Cardiac muscle cell (in vitro differentiated cells and primary cell): ENCODE results near the gene ADA. TPM values are rescaled to one million over a fixed set of nuclear protein-coding genes. Genes with fewer than 3 reads are reported as not detected.

Experiments used
- DNase-seq, 2 donors: peaks; one replicate each; pipeline versions ENCODE4 v3.0.0 to v3.0.0-alpha.2; 2010 to 2017; ENCODE audit warnings: low read depth in 1 of 2, low spot score in 1 of 2
- H3K27ac ChIP-seq: fragments of 200-600 bp; sonication (generic); 2 replicates; pipeline ENCODE4 v1.5.1; 2016
- H3K27me3 ChIP-seq: fragments of 200-600 bp; sonication (generic); 2 replicates; pipeline ENCODE4 v1.6.0; 2016; ENCODE audit warnings: control low read depth
- H3K36me3 ChIP-seq: fragments of 200-600 bp; sonication (generic); 2 replicates; pipeline ENCODE4 v1.5.1; 2016; ENCODE audit warnings: control low read depth
- H3K4me1 ChIP-seq: fragments of 200-600 bp; sonication (generic); 2 replicates; pipeline ENCODE4 v1.8.1; 2017; ENCODE audit warnings: low read depth, mild to moderate bottlenecking, mixed run types
- H3K4me3 ChIP-seq: fragments of 200-600 bp; sonication (generic); 2 replicates; pipeline ENCODE4 v1.5.1; 2016; ENCODE audit warnings: mild to moderate bottlenecking
- H3K9me3 ChIP-seq: fragments of 200-600 bp; sonication (generic); 2 replicates; pipeline ENCODE4 v1.5.1; 2017; ENCODE audit warnings: low read depth, mild to moderate bottlenecking, control low read depth
- CTCF ChIP-seq: IDR thresholded peaks from 2 replicates; pipeline ENCODE4 v1.5.1; 2012; ENCODE audit warnings: low read depth, mild to moderate bottlenecking, low read length
- polyA plus RNA-seq: library from polyadenylated mRNA; unstranded; fragments of >200 nt; fragmentation: Nextera tagmentation; extraction: Ambion mirVana; gene quantifications from 2 replicates; pipeline ENCODE4 v1.2.1, GENCODE V29; 2016
- total RNA-seq: library from RNA; depleted of rRNA; stranded (reverse); fragments of >200 nt; gene quantifications from 2 replicates; pipeline ENCODE4 v1.2.3, GENCODE V29; 2016

Gene ADA
- total and polyA plus RNA-seq, 2 experiments from 2014 or later: 16.7 to 18.9 TPM

GRCh38 chr20:44629542-44629941 lies 22.0 kb downstream of the ADA start:
- no peak for DNase-seq
- no peaks in the 10 kb centered on the region for H3K9me3 ChIP-seq
- no peaks in the 10 kb centered on the region for H3K4me1 ChIP-seq
- TF ChIP-seq CTCF: no peak
- no peaks in the 10 kb centered on the region for H3K36me3 ChIP-seq
- H3K27me3 ChIP-seq: no peaks in the 10 kb centered on the region
- H3K27ac ChIP-seq: no peak overlapping the region
- H3K4me3 ChIP-seq: no peak overlapping the region

DNA sequence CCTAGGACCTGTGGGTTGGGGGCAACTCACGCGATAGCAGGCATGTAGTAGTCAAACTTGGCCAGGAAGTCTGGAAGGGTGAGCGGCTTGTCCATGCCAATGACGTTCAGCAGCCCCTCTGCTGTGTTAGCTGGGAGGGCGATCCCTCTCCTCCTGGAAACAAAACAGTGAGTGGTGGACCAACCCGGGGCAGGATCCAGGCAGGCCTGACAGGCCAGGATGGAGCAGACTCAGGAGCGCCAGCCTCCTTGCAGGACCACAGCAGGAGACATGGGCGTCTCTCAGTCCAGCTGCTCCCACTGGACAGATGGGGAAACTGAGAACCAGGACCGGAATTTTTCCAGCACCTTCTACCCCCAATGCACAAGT lies 22.5 kb downstream of the ADA start:
- Histone ChIP-seq H3K27me3 (no peaks in the 10 kb centered on the region), H3K4me1 (no peaks in the 10 kb centered on the region), H3K4me3 (no peak overlapping the region), H3K27ac (no peak overlapping the region), H3K36me3 (no peaks in the 10 kb centered on the region), H3K9me3 (no peaks in the 10 kb centered on the region)
- no peak for TF ChIP-seq CTCF
- DNase-seq: no peak

DNA sequence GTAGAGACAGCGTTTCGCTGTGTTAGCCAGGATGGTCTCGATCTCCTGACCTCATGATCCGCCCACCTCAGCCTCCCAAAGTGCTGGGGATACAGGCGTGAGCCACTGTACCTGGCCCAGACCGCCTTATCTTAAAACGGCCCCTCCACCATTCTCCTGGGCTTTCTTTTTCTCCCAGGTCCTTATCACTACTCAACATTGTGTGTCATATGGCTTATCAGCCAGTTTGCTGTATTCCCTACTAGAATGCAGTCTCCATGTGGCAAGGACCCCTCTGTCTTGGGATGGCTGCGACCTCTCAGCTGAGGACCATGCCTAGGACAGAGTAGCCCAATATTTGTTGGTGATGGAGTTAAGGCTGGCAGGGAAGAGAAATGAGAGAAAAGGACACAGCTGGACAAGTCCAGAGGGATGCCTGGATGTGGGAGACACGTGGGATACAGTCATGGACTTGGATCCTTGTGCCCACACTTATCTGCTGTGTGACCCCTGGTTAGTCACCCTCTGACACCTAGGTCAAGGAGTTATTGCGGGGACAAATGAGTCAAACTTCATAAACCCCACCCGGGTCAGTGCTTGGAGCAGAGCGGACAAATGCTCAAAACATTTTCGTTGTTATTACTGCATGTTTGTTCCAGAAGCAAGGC lies 24.0 kb downstream of the ADA start:
- H3K27me3 ChIP-seq: no peaks in the 10 kb centered on the region
- no peaks in the 10 kb centered on the region for H3K36me3 ChIP-seq
- no peaks in the 10 kb centered on the region for H3K4me1 ChIP-seq
- H3K27ac ChIP-seq: no peak overlapping the region
- no peak for TF ChIP-seq CTCF
- no peaks in the 10 kb centered on the region for H3K9me3 ChIP-seq
- no peak overlapping the region for H3K4me3 ChIP-seq
- DNase-seq: no peak

DNA sequence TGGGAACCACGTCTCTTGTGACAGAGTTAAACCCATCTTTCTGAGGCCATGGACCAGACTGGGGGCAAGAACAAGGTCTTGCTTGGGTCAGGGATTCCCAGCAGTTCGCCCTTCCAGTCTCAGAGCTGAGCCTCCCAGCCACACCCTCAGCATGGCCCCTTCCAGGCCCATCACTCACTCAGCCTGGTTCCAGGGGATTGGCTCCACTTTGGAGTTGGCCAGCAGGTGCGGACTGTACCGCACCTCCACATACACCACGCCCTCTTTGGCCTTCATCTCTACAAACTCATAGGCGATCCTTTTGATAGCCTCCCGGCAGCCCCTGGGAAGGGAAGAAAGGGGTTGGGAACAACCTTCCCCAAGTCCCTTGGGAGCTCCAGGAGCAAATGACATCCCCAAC lies 25.2 kb downstream of the ADA start:
- Histone ChIP-seq H3K9me3 (no peaks in the 10 kb centered on the region), H3K4me1 (no peaks in the 10 kb centered on the region), H3K27ac (no peak overlapping the region), H3K27me3 (no peaks in the 10 kb centered on the region), H3K36me3 (no peaks in the 10 kb centered on the region), H3K4me3 (no peak overlapping the region)
- no peak for DNase-seq
- TF ChIP-seq CTCF: no peak

DNA sequence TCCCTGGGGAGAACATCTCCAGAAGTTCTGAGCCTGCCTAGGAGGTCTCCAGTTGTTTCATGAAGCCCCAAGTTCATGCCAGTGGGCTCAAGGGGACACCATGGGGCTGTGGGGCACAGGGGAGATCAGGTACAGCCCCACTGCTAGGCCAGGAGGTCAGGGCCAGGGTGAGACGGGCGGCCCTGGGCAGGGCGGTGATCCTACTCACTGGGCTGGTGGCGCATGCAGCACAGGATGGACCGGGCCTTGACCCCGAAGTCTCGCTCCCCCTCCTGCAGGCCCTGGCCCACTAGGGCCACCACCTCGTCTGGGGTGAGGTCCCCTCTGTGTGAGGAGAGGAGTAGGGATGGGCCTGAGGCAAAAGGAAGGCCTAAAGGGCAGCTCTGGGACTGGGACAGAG lies 26.1 kb downstream of the ADA start:
- no peaks in the 10 kb centered on the region for H3K27me3 ChIP-seq
- DNase-seq: no peak
- TF ChIP-seq CTCF: no peak

More for the DNA sequence above, 26.1 kb downstream of the ADA start:
- no peaks in the 10 kb centered on the region for H3K4me1 ChIP-seq
- no peak overlapping the region for H3K27ac ChIP-seq
- H3K36me3 ChIP-seq: no peaks in the 10 kb centered on the region
- no peak overlapping the region for H3K4me3 ChIP-seq
- no peaks in the 10 kb centered on the region for H3K9me3 ChIP-seq
